GM12878 (cell line): ENCODE results near the gene MAP4K1. TPM values are rescaled to one million over a fixed set of nuclear protein-coding genes. Genes with fewer than 3 reads are reported as not detected.

Experiments
- ATAC-seq: fragments of 200-7000 bp; cut with Tn5 transposase; 3 replicates; pipeline ENCODE4 v1.9.1; 2020; ENCODE audit warnings: mild to moderate bottlenecking, moderate library complexity
- BruUV-seq: library from RNA; stranded (reverse); fragments of 400-500 nt; replicated peaks from 2 replicates; lab custom pipeline; 2021; lab: Mats Ljungman, UMichigan
- CTCF ChIA-PET: fragments of 300-600 bp; sonication (Branson Sonifier 250); formaldehyde crosslinking; extraction: SDS; loops from one replicate; lab custom pipeline; 2021; ENCODE audit warnings: inconsistent platforms; lab: Yijun Ruan, JAX
- POLR2A ChIA-PET: fragments of 350-600 bp; formaldehyde crosslinking; extraction: SDS; loops from one replicate; lab custom pipeline; 2021; ENCODE audit warnings: inconsistent platforms; lab: Charles Lee
- RAD21 ChIA-PET: fragments of 300-600 bp; sonication (Branson Sonifier 250); formaldehyde crosslinking; loops from one replicate; lab custom pipeline; 2023; ENCODE audit warnings: antibody characterized with exemption; ENCODE audit not compliant: unreplicated experiment; lab: Charles Lee
- SMC1A ChIA-PET: fragments of 300-600 bp; sonication (Branson Sonifier 250); formaldehyde crosslinking; loops from one replicate; lab custom pipeline; 2023; ENCODE audit not compliant: unreplicated experiment, uncharacterized antibody; lab: Charles Lee
- DNase-seq: peaks from one replicate; pipeline ENCODE4 v3.0.0-alpha.2; 2011; ENCODE audit warnings: low read depth, low spot score
- FAIRE-seq: peaks from 3 replicates; lab custom pipeline; 2011; peaks lifted over from hg19 to GRCh38; lab: Jason Lieb, UNC
- H2AFZ ChIP-seq: 2 replicates; pipeline ENCODE4 v1.6.0; 2011; ENCODE audit warnings: low read depth, low read length, control low read depth; ENCODE audit not compliant: control insufficient read depth
- H3K27ac ChIP-seq: 2 replicates; pipeline ENCODE4 v1.5.1; 2011; ENCODE audit warnings: control low read depth; ENCODE audit not compliant: control insufficient read depth, insufficient read depth
- H3K27me3 ChIP-seq, 2 experiments: replicated peaks in 1 of 2; 2 replicates each; pipeline versions ENCODE4 v1.6.0 to v1.6.1; 2011; ENCODE audit warnings: low read length in 1 of 2; ENCODE audit not compliant: control insufficient read depth in 2 of 2, insufficient read depth in 2 of 2
- H3K36me3 ChIP-seq, 2 experiments: 2 replicates each; pipeline ENCODE4 v1.5.1; 2011; ENCODE audit warnings: low read length in 1 of 2; ENCODE audit not compliant: control insufficient read depth in 2 of 2, insufficient read depth in 2 of 2
- H3K4me1 ChIP-seq: 2 replicates; pipeline ENCODE4 v1.6.1; 2011; ENCODE audit warnings: mild to moderate bottlenecking, low read length, moderate library complexity, mixed read lengths; ENCODE audit not compliant: control insufficient read depth, insufficient read depth
- H3K4me2 ChIP-seq: 2 replicates; pipeline ENCODE4 v1.6.0; 2011; ENCODE audit warnings: control low read depth; ENCODE audit not compliant: control insufficient read depth, insufficient read depth
- H3K4me3 ChIP-seq: fragments of 200-600 bp; sonication (generic); 2 replicates; pipeline ENCODE4 v1.5.1; 2016
- H3K79me2 ChIP-seq: 2 replicates; pipeline ENCODE4 v1.6.0; 2011; ENCODE audit warnings: low read length; ENCODE audit not compliant: control insufficient read depth, insufficient read depth
- H3K9ac ChIP-seq: 2 replicates; pipeline ENCODE4 v1.8.0; 2011; ENCODE audit warnings: low read length, control low read depth, mixed read lengths; ENCODE audit not compliant: control insufficient read depth, insufficient read depth
- H3K9me3 ChIP-seq: replicated peaks from 3 replicates; pipeline ENCODE4 v1.5.1; 2011; ENCODE audit warnings: mild to moderate bottlenecking, low read length; ENCODE audit not compliant: control insufficient read depth, insufficient read depth
- H4K20me1 ChIP-seq: 2 replicates; pipeline ENCODE4 v1.6.0; 2011; ENCODE audit not compliant: control insufficient read depth, insufficient read depth
- E2F4 ChIP-seq: IDR thresholded peaks from 2 replicates; pipeline ENCODE4 v1.6.1; 2012; ENCODE audit warnings: low read depth, low read length, improper control_type of control experiment
- IKZF1 ChIP-seq: fragments of 450-650 bp; conservative IDR thresholded peaks from 2 replicates; pipeline ENCODE4 v1.6.1; 2017; ENCODE audit warnings: antibody characterized with exemption, mild to moderate bottlenecking
- WGBS: methylation state at CpG from one replicate; pipeline ENCODE4 v1.1.6; 2016; ENCODE audit warnings: low lambda C conversion rate; ENCODE audit not compliant: insufficient replicate concordance, insufficient coverage; ENCODE audit errors: missing lambda C conversion rate; 5-methylcytosine and 5-hydroxymethylcytosine counted together
- in situ Hi-C: fragments of 300-500 bp; cut with MboI; formaldehyde crosslinking; loops from 9 replicates; pipeline ENCODE4 v1.14.3; 2018; ENCODE audit warnings: mixed read lengths
- intact Hi-C: fragments of 100-400 bp; cut with micrococcal nuclease; formaldehyde crosslinking; loops from one replicate; pipeline ENCODE4 v1.14.2; 2022; ENCODE audit not compliant: unreplicated experiment
- polyA plus RNA-seq, 11 experiments: library from polyadenylated mRNA; depleted of rRNA in 4 of 11; unstranded in 6 of 11; stranded (reverse) in 5 of 11; fragments of >200 nt; fragmentation: Nextera tagmentation in 4 of 11; fragmentation: Illumina TruSeq in 1 of 11; extraction: Ambion mirVana in 4 of 11; extraction: Trizol in 1 of 11; gene quantifications; 1 replicate in 1 of 11; 2 replicates in 10 of 11; pipeline versions ENCODE4 v1.2.1 to v1.2.3, GENCODE V29; 2011 to 2016; ENCODE audit warnings: inconsistent platforms in 2 of 11, missing spikeins in 2 of 11, low read depth in 1 of 11
- total RNA-seq, 4 experiments: library from RNA; depleted of rRNA in 3 of 4; stranded (reverse); fragments of >200 nt in 3 of 4; fragmentation: Illumina TruSeq in 1 of 4; extraction: Trizol in 1 of 4; gene quantifications; 2 replicates each; pipeline versions ENCODE4 v1.2.1 to v1.2.3, GENCODE V29; 2013 to 2021
- TF ChIP-seq, protein P1 (sequence below): fragments of 450-650 bp; IDR thresholded peaks from 2 replicates; pipeline ENCODE4 v1.6.1; 2017; ENCODE audit warnings: borderline replicate concordance

The MAP4K1 gene
- total and polyA plus RNA-seq, 10 of the 15 experiments (the other 5 are each of a cell fraction or from before 2014, with no cell fraction given), result 39.2 to 306 (median 140) TPM

- no TSS peak for BruUV-seq
- POLR2A ChIA-PET, result interaction anchor here (0.7 to 1.9 kb wide), 5 partner anchors 71 to 387 kb away, joined by 3 to 10 read pairs (median 5); partner anchors contain the start of genes MRPS12 and SARS2
Observed at GRCh38 chr19:38543286-38543806, 74.4 kb downstream of the MAP4K1 start.

More at GRCh38 chr19:38543286-38543806, 74.4 kb downstream of the MAP4K1 start:
- H3K9ac ChIP-seq, result no peak overlapping the region
- H3K27ac ChIP-seq, result no peak overlapping the region
- ChIA-PET RAD21 (interaction anchor here (0.6 to 4.4 kb wide), 20 partner anchors 10 to 388 kb away, joined by 3 to 70 read pairs (median 4); partner anchors contain the start of genes ACTN4, EIF3K, FAM98C and MAP4K1), CTCF (interaction anchor here (0.6 to 3.2 kb wide), 25 partner anchors 9 to 393 kb away, joined by 3 to 103 read pairs (median 4); partner anchors contain the start of genes EIF3K, FAM98C, MAP4K1 and MRPS12), SMC1A (interaction anchor here (0.6 to 4.7 kb wide), 11 partner anchors 12 to 387 kb away, joined by 3 to 102 read pairs (median 4); partner anchors contain the start of genes ACTN4, EIF3K, FAM98C and MAP4K1)
- in situ Hi-C loops, result no loop called here
- no peaks in the 10 kb centered on the region; a peak in 1 of 4 replicates for H3K36me3 ChIP-seq
- H3K4me3 ChIP-seq, result no peak overlapping the region
- no peak for ATAC-seq
- no peak for FAIRE-seq
- H2AFZ ChIP-seq, result peak overlapping the region; percentile 46
- WGBS, result 57% methylated on average over 16 of the region's 19 CpGs
- no peaks in the 10 kb centered on the region for H3K27me3 ChIP-seq
- H4K20me1 ChIP-seq, result no peaks in the 10 kb centered on the region
- TF ChIP-seq, protein P1, sequence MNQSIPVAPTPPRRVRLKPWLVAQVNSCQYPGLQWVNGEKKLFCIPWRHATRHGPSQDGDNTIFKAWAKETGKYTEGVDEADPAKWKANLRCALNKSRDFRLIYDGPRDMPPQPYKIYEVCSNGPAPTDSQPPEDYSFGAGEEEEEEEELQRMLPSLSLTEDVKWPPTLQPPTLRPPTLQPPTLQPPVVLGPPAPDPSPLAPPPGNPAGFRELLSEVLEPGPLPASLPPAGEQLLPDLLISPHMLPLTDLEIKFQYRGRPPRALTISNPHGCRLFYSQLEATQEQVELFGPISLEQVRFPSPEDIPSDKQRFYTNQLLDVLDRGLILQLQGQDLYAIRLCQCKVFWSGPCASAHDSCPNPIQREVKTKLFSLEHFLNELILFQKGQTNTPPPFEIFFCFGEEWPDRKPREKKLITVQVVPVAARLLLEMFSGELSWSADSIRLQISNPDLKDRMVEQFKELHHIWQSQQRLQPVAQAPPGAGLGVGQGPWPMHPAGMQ, result no peak
- no peak for TF ChIP-seq E2F4
- no peak for TF ChIP-seq IKZF1
- intact Hi-C loops, result loop anchor here (10.0 kb wide), 1 partner anchor 291 kb away; the partner anchor contains the start of gene ECH1
- no peaks in the 10 kb centered on the region for H3K9me3 ChIP-seq
- peaks cover 9% of the 10 kb centered on the region; the same call in 1 of the 2 replicates for H3K4me1 ChIP-seq
- no peak overlapping the region for H3K4me2 ChIP-seq
- H3K79me2 ChIP-seq, result no peaks in the 10 kb centered on the region
- DNase-seq, result no peak
